WTC11 (cell line): ENCODE data around the gene MPP7. TPM values are rescaled to one million over a fixed set of nuclear protein-coding genes. Genes with fewer than 3 reads are reported as not detected.
"Not testable (repeated sequence)": the region's sequence is repeated elsewhere in the genome, so short reads cannot be mapped to it uniquely, and the experiment has no call there.

ENCODE experiments used
- ATAC-seq: fragments of 200-7000 bp; cut with Tn5 transposase; 2 replicates; pipeline ENCODE4 v1.10.0; 2021; ENCODE audit warnings: mild to moderate bottlenecking, moderate library complexity
- CTCF ChIA-PET: fragments of 300-600 bp; sonication (Branson Sonifier 250); formaldehyde crosslinking; loops from one replicate; lab custom pipeline; 2021; ENCODE audit warnings: antibody characterized with exemption; lab: Charles Lee
- POLR2A ChIA-PET: fragments of 350-600 bp; sonication (Branson Sonifier 250); formaldehyde crosslinking; loops from one replicate; lab custom pipeline; 2021; ENCODE audit warnings: antibody characterized with exemption; lab: Charles Lee
- DNase-seq: peaks from one replicate; pipeline ENCODE4 v3.0.0; 2021; ENCODE audit warnings: low spot score
- H3K27ac Mint-ChIP-seq: 2 replicates; pipeline ENCODE4 v1.8.0; 2021; ENCODE audit warnings: mixed read lengths
- H3K27me3 Mint-ChIP-seq: 2 replicates; pipeline ENCODE4 v1.8.0; 2021; ENCODE audit warnings: low read depth, mild to moderate bottlenecking, moderate library complexity, mixed read lengths
- H3K36me3 Mint-ChIP-seq: 2 replicates; pipeline ENCODE4 v1.8.0; 2021; ENCODE audit warnings: mixed read lengths
- H3K4me1 Mint-ChIP-seq: 2 replicates; pipeline ENCODE4 v1.8.0; 2022; ENCODE audit warnings: mixed read lengths
- H3K4me3 Mint-ChIP-seq: 2 replicates; pipeline ENCODE4 v1.8.0; 2021; ENCODE audit warnings: mild to moderate bottlenecking, moderate library complexity, mixed read lengths
- H3K9me3 Mint-ChIP-seq: 2 replicates; pipeline ENCODE4 v1.8.0; 2021; ENCODE audit warnings: mixed read lengths
- ERG ChIP-seq: fragments of 250-450 bp; sonication (Bioruptor Pico); IDR thresholded peaks from 2 replicates; pipeline ENCODE4 v1.8.0; 2021; ENCODE audit warnings: mild to moderate bottlenecking
- GABPB1 ChIP-seq: sonication (generic); formaldehyde crosslinking; IDR thresholded peaks from 2 replicates; pipeline ENCODE4 v1.8.1; 2023; ENCODE audit warnings: mild to moderate bottlenecking, missing genetic modification reagents
- MYBL2 ChIP-seq: sonication (generic); formaldehyde crosslinking; IDR thresholded peaks from 2 replicates; pipeline ENCODE4 v1.8.1; 2023; ENCODE audit warnings: mild to moderate bottlenecking, moderate library complexity, missing genetic modification reagents
- PRDM15 ChIP-seq: sonication (generic); formaldehyde crosslinking; IDR thresholded peaks from 2 replicates; pipeline ENCODE4 v1.8.0; 2022; ENCODE audit warnings: missing genetic modification reagents
- SMAD4 ChIP-seq: sonication (generic); formaldehyde crosslinking; IDR thresholded peaks from 2 replicates; pipeline ENCODE4 v1.8.0; 2022; ENCODE audit warnings: mild to moderate bottlenecking, missing genetic modification reagents
- TP53 ChIP-seq: sonication (generic); formaldehyde crosslinking; IDR thresholded peaks from 2 replicates; pipeline ENCODE4 v1.8.1; 2023; ENCODE audit warnings: mild to moderate bottlenecking, missing genetic modification reagents
- USF2 ChIP-seq: sonication (generic); formaldehyde crosslinking; IDR thresholded peaks from 2 replicates; pipeline ENCODE4 v1.8.1; 2023; ENCODE audit warnings: mild to moderate bottlenecking, missing genetic modification reagents, moderate library complexity
- ZNF232 ChIP-seq: sonication (generic); formaldehyde crosslinking; IDR thresholded peaks from 2 replicates; pipeline ENCODE4 v1.8.0; 2022; ENCODE audit warnings: mild to moderate bottlenecking, missing genetic modification reagents
- total RNA-seq: library from RNA; stranded (reverse); gene quantifications from 3 replicates; pipeline ENCODE4 v1.2.3, GENCODE V29; 2021
- TF ChIP-seq, protein P1 (sequence below): sonication (generic); formaldehyde crosslinking; IDR thresholded peaks from 2 replicates; pipeline ENCODE4 v1.8.1; 2023; ENCODE audit warnings: mild to moderate bottlenecking, missing genetic modification reagents

MPP7 gene
- total RNA-seq, 1 experiment from 2014 or later, result 9.1 TPM

DNA sequence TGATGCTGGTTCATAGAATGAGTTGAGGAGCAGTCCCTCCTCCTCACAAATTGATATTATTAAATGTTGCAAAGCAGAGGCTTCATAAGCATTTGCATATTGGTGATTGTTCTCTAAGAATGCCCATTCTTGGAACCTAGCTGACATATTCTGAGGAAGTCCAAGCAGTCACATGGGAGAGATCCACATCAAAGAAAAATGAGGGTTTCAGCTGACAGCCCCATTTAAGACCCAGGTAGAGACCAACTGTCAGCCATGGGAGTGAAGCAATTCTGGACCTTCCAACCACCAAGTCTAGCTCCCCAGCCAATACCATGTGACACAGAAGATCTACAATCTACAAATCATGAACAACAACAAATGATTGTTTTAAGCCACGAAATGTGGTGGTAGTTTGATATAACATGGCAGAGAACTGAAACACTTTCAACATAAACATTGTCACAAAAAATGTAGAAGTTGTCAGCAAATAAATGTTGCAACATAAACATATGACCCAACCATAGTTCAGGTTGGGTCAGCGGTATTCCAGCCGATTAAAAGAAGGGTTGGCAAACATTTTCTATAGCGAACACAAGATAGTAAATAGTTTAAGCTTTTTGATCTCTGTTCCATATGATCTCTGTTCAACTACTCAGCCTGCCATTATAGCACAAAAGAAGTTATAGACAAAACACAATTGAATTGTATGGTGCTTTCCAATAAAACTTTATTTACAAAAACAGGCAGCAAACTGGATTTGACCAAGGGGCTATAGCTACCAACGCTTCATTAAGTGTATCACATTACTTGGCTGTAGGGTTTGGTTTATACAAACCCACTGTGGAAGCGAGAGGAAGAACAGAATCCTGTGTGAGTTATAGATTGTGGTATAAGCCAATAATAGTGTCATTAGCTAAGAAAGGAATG is 41.4 kb upstream of the MPP7 start:
- ChIA-PET POLR2A (no interaction called here), CTCF (no interaction called here)
- Mint-ChIP-seq H3K27ac (no peak overlapping the region), H3K9me3 (peaks cover 38% of the 10 kb centered on the region), H3K4me3 (no peak overlapping the region), H3K36me3 (peaks cover 7% of the 10 kb centered on the region; the same call in 1 of the 2 replicates), H3K4me1 (no peaks in the 10 kb centered on the region), H3K27me3 (peaks cover 3% of the 10 kb centered on the region; the same call in 1 of the 2 replicates)
- no peak for ATAC-seq
- no peak for DNase-seq
- TF ChIP-seq GABPB1 (CRISPR knock-in tag) (peak; percentile 80), TP53 (CRISPR knock-in tag) (no peak), ERG (no peak)

- peaks cover 3% of the 10 kb centered on the region; the same call in 1 of the 2 replicates for H3K27me3 Mint-ChIP-seq
- ATAC-seq (no peak), DNase-seq (no peak)
- TF ChIP-seq SMAD4 (CRISPR knock-in tag), result no peak
- no peak for TF ChIP-seq USF2 (CRISPR knock-in tag)
- no peak for TF ChIP-seq ZNF232 (CRISPR knock-in tag)
- TF ChIP-seq ERG, result no peak
- no peak for TF ChIP-seq MYBL2
- TF ChIP-seq, protein P1, sequence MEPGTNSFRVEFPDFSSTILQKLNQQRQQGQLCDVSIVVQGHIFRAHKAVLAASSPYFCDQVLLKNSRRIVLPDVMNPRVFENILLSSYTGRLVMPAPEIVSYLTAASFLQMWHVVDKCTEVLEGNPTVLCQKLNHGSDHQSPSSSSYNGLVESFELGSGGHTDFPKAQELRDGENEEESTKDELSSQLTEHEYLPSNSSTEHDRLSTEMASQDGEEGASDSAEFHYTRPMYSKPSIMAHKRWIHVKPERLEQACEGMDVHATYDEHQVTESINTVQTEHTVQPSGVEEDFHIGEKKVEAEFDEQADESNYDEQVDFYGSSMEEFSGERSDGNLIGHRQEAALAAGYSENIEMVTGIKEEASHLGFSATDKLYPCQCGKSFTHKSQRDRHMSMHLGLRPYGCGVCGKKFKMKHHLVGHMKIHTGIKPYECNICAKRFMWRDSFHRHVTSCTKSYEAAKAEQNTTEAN (CRISPR knock-in tag), result no peak
- H3K4me3 Mint-ChIP-seq, result no peak overlapping the region
- H3K4me1 Mint-ChIP-seq, result no peaks in the 10 kb centered on the region
- CTCF ChIA-PET, result no interaction called here
- peaks cover 41% of the 10 kb centered on the region for H3K9me3 Mint-ChIP-seq
- POLR2A ChIA-PET, result no interaction called here
- H3K27ac Mint-ChIP-seq, result no peak overlapping the region
- peaks cover 7% of the 10 kb centered on the region; the same call in 1 of the 2 replicates for H3K36me3 Mint-ChIP-seq
Observed at GRCh38 chr10:28343252-28343651, 40.4 kb upstream of the MPP7 start.

DNA sequence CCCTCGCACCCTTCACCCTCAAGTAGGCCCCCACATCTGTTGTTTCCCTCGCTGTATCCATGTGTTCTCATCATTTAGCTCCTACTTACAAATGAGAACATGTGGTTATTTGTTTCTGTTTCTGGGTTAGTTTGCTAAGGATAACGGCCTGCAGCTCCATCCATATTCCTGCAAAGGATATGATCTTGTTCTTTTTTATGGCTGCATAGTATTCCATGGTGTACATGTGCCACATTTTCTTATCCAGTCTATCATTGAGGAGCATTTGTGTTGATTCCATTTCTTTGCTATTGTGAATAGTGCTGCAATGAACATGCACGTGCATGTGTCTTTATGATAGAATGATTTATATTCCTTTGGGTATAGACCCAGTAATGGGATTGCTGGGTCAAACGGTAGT is 38.8 kb upstream of the MPP7 start:
- H3K36me3 Mint-ChIP-seq, POLR2A ChIA-PET, ATAC-seq: not testable (repeated sequence)

DNA sequence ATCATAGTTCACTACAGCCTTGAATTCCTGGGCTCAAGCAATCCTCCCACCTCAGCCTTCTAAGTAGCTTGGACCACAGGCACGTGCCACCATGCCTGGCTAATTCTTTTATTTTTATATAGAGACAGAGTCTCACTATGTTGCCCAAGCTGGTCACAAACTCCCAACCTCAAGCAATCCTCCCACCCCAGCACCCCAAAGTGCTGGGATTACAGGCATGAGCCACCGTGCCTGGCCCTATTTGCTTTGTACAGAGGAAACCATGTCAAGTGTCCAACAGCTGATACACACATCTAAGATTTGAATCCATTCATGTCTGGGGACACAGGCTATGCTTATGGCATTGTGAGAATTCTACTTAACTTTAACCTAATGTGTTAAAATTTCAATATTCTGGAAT is 29.9 kb upstream of the MPP7 start:
- CTCF ChIA-PET, result interaction anchor here (1.3 kb wide), 1 partner anchor 30 kb away, joined by 3 read pairs; the partner anchor contains the start of gene MPP7
- H3K36me3 Mint-ChIP-seq, result no peaks in the 10 kb centered on the region
- H3K27ac Mint-ChIP-seq, result no peak overlapping the region
- no peaks in the 10 kb centered on the region for H3K27me3 Mint-ChIP-seq
- DNase-seq (no peak), ATAC-seq (no peak)
- H3K9me3 Mint-ChIP-seq, result no peaks in the 10 kb centered on the region
- H3K4me3 Mint-ChIP-seq, result no peak overlapping the region
- peaks cover 2% of the 10 kb centered on the region for H3K4me1 Mint-ChIP-seq
- POLR2A ChIA-PET, result no interaction called here
- TF ChIP-seq PRDM15 (CRISPR knock-in tag), result no peak

More for the DNA sequence above, 38.8 kb upstream of the MPP7 start:
- DNase-seq, H3K4me1 Mint-ChIP-seq, H3K27me3 Mint-ChIP-seq, H3K4me3 Mint-ChIP-seq, CTCF ChIA-PET, H3K27ac Mint-ChIP-seq: not testable (repeated sequence)
- peaks cover 31% of the 10 kb centered on the region for H3K9me3 Mint-ChIP-seq
